ENCODE results near the gene TWF2.
A peak's percentile ranks its signal among the peaks of the same experiment; 100 is the strongest.

The TWF2 gene

GRCh38 chr3:52256622-52257021 is 17.7 kb upstream of the TWF2 start:
- no peak for DNase-seq

GRCh38 chr3:52256159-52256558 is 17.2 kb upstream of the TWF2 start:
- no peak for DNase-seq

- DNase-seq, result no peak
These were observed 15.7 kb upstream of the TWF2 start for GRCh38 chr3:52254608-52255007.

- no peak for DNase-seq
These were observed 14.7 kb upstream of the TWF2 start for GRCh38 chr3:52253314-52254304.

- no peak for DNase-seq
These were observed 11.2 kb upstream of the TWF2 start for GRCh38 chr3:52250122-52250521.

GRCh38 chr3:52249683-52250082 is 10.7 kb upstream of the TWF2 start:
- DNase-seq, result no peak

- no peak for DNase-seq
These were observed 10.0 kb upstream of the TWF2 start for GRCh38 chr3:52248816-52249547.

- no peak for DNase-seq
These were observed 9.2 kb upstream of the TWF2 start for GRCh38 chr3:52248165-52248541.

GRCh38 chr3:52247409-52248164 is 8.6 kb upstream of the TWF2 start:
- no peak for DNase-seq

- no peak for DNase-seq
These were observed 7.9 kb upstream of the TWF2 start for GRCh38 chr3:52246728-52247408.

GRCh38 chr3:52246264-52246620 is 7.3 kb upstream of the TWF2 start:
- DNase-seq, result no peak

- DNase-seq, result no peak
These were observed 6.6 kb upstream of the TWF2 start, which contains the start of gene PPM1M for GRCh38 chr3:52245322-52246263. PPM1M (plus strand) TSS chr3:52245759; CDS start chr3:52245825, 66 bp downstream.

- no peak for DNase-seq
These were observed 5.1 kb upstream of the TWF2 start for GRCh38 chr3:52243791-52244628.

GRCh38 chr3:52242039-52242438 is 3.1 kb upstream of the TWF2 start:
- DNase-seq, result no peak

GRCh38 chr3:52240886-52241370 is 2.0 kb upstream of the TWF2 start:
- no peak for DNase-seq

GRCh38 chr3:52240059-52240885 is 1.3 kb upstream of the TWF2 start:
- DNase-seq, result peak; percentile 7

GRCh38 chr3:52238193-52238760 is 681 bp downstream of the TWF2 start:
- DNase-seq, result no peak

GRCh38 chr3:52237657-52238172 is 1.2 kb downstream of the TWF2 start:
- no peak for DNase-seq

Data from NCI-H1436 treated with DMSO at 0.1 percent for 48 hours (cell line).